Stimulated activated CD4-positive, alpha-beta T cell treated with anti-CD3 and anti-CD28 coated beads, TNF-alpha, amount 100 ng/mL, for 48 hours (primary cell): ENCODE measurements around the gene SNAPC4.

Experiments
- DNase-seq, 3 donors: peaks; one replicate each; pipeline ENCODE4 v3.0.0-alpha.2; 2020; ENCODE audit warnings: low read depth in 3 of 3

Gene SNAPC4

GRCh38 chr9:136389396-136389795 is 10.6 kb downstream of the SNAPC4 start:
- no peak for DNase-seq

GRCh38 chr9:136387217-136387616 is 12.8 kb downstream of the SNAPC4 start:
- DNase-seq = no peak

DNA sequence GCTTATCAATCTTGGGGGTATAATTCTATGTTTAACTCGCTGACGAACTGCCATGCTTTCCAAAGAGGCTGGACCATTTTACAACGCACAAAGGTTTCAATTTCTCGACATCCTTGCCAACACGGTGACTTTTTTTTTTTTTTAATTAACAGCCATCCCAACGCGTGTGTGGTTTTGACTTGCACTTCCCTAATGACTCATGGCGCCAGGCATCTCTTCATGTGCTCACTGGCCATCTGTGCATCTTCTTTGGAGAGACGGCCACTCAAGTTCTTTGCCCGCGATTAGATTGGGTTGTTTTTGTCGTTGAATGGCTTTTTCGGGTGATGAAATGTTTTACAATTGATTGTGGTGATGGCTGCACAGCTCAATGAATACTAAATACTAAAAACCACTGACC is 14.0 kb downstream of the SNAPC4 start:
- no peak for DNase-seq

DNA sequence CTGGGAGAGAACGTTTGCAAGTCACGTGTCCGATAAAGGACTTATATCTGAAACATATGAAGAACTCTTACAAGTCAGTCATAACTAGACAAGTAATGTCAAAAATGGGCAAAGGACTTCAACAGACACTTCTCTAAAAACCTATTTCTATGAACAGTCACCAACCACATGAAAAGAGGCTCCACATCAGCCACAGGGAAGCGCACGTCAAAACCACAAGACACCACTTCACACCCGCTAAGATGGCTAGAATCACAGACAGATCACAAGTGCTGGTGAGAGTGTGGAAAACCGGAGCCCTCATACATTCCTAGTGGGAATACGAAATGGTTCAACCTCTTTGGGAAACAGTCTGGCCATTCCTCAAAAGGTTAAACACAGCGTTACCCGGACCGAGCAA is 15.0 kb downstream of the SNAPC4 start:
- DNase-seq = peak in 1 of 3 donors; percentile 32

DNA sequence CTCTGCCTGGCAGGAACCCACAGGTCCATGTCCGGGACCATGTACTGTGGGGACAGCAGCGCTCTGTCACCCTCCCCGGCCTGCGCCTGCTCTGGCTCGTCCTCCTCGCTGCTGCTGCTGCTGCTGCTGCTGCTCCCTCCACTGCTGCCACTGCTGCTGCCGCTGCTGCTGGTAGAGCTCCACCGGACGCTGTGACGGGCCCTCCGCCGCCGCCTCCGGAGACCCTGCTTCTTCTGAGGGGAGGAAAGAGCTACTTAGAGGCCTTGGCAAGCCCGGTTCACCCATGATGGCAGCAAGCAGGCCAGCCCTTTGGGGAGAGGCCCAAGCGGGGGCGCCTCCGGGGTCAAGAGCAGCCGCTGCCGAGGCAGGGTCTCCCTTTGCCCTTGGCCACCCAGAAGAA is 16.5 kb downstream of the SNAPC4 start:
- DNase-seq = no peak

GRCh38 chr9:136381966-136382513 is 17.9 kb downstream of the SNAPC4 start:
- DNase-seq = no peak

DNA sequence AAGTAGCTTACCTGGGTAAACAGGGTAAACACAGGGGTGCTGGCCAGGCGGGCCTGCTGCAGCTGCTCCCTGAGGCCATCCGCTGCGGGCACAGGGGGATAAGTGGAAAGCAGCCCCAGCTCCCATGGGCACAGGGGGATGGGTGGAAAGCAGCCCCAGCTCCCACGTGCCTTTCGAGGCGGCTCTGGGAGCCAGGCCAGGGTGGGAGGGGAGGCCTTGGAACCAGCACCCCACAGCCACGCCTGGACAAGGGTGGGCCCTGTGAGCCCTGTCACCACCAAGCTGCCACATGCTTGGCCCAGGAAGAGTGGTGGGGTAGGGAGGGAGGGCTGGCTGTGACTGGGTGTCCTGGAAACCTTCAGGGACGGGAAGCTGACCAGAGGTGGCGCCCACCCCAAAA is 18.7 kb downstream of the SNAPC4 start:
- DNase-seq = no peak

DNA sequence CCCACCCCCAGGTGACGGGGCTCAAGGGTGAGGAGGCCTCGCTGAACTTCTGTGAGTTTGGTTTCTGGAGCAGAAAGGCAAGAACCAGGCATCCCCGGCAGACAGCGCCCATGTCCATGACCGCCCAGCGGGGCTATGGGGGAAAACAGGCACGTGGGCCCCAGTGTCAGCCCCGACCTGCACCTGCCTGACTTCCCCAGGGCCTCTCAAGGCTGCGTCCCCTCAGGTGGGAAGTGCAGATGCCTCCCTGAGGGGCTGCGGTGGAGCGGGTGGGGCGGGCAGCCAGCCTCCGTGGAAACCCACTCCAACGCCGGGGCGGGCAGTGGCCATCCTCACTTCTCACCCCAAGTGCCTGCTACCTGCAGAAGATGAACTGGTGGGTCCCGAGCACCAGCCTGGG is 19.6 kb downstream of the SNAPC4 start:
- no peak for DNase-seq

DNA sequence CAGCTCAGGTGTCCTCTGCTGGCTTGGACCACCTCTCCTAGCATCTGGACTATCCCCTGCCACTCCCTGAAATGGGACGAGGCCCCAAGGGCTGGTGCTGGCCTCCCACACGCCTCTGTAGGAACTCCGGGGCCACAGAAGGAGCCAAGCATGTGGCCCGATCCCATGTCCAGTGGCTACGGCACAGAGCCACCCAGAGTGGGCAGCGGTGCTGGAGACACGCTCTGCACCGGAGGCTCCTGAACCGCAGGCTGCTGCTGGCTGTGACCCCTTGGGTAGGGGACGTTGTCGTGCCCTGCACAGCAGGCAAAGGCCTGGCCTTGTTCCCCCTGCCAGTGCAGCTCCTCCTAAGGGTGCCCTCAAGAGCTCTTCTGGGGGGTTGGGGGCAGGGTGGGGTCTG is 20.1 kb downstream of the SNAPC4 start:
- DNase-seq = no peak

GRCh38 chr9:136379401-136379800 is 20.6 kb downstream of the SNAPC4 start:
- DNase-seq = no peak

- no peak for DNase-seq
These were observed 21.0 kb downstream of the SNAPC4 start for GRCh38 chr9:136379003-136379287.

DNA sequence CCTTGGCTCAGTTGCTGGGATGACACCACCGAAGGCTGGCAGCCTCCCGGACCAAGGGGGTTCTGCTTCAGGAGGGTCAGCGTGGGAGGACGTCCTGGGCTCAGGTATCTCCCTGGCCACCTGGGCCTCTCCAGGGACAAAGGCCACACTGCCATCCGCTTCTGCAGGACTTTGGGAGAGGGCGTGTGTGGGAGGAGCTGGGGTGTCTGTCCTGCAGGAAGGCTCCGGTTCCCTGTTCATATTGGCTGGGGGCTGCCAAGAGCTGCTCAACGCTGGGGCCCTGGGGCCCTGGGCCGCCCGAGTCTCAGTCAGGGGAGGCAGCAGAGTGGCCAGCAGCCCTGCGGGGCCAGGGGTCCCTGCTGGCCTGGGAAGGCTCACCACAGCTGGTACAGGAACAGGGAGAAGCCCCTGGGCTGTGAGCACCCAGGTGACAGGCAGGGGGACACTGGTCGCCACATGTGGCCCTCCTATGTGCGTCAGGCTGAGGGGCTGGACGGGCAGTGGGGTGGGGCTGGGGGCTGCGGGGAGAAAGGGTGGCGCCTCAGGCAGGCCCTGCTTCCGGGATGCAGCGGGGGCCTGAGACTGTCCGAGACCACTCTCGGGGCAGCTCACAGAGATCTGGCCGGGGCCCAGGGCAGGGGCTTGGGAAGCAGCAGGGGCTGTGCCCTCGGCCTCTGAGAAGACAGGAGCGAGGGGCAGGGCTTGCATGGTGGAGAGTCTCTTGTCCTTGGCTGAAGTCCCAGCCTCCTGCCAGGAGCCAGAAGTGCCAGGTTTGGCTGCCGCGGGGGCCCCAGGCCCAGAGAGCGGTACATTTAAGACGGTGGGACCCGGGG is 21.6 kb downstream of the SNAPC4 start:
- DNase-seq = no peak

DNA sequence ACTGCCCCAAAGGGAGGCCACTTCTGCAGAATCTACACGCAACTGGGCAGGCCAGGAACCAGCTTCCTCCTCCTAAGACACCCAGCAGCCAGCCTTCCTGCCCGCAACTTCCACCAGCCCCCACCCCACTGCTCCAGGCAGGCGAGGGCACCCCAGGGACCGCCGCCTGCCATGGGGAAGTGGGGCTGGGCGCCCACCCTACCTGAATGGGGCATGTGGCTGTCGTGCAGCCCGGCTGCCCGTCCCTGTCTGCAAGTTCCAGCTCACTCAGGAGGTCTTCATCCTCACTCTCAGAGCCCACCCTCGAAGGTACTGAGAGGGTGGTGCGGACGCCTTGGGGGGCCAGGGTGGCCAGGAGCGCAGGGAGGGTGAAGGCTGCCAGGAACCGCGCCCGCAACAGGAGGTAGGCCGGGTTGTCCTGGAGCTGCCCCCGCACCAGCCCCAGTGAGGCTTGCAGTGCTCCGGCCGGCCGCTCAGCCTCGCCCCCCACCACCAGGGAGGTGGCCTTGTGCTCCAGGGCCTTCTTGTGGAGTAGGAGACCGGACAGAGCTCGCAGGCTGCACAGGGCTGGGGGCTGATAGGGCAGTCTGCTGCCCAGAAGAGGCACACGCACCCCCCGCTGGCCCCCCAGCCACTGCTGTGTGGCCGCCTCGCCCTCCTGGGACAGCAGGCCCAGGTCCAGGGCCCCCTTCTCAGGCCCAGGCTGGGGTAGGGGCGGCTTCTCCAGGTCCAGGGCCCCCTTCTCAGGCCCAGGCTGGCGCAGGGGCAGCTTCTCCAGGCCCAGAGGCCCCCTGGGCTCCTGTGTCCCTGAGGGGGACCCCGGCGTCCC is 22.4 kb downstream of the SNAPC4 start:
- DNase-seq = no peak

DNA sequence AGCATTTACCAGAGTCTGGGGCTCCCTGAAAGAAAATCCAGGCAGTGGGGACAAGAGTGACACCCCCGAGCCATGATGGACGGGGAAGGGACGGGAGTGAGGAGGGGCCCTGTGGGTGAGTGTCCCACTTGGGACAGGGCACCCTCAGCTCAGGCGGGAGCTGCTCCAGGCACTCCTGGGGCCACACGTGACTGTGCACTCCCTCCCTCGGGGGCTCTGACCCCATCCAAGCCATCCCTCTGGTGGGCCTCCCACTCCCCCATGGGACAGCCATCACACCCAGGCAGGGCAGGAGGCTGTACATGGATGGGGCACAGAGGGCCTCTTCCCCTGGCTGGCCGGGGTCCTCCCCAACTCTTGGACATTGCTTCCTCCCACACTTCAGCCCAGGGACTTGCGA is 23.5 kb downstream of the SNAPC4 start:
- DNase-seq = no peak

GRCh38 chr9:136375096-136375495 is 24.9 kb downstream of the SNAPC4 start:
- DNase-seq = no peak

GRCh38 chr9:136374183-136374575 is 25.8 kb downstream of the SNAPC4 start:
- no peak for DNase-seq

GRCh38 chr9:136373300-136374182 is 26.4 kb downstream of the SNAPC4 start, which contains the start of gene CARD9:
Gene CARD9, minus strand, starts transcription at chr9:136373669. Its CDS starts 1,591 bp downstream, at chr9:136372078.
- DNase-seq = no peak

DNA sequence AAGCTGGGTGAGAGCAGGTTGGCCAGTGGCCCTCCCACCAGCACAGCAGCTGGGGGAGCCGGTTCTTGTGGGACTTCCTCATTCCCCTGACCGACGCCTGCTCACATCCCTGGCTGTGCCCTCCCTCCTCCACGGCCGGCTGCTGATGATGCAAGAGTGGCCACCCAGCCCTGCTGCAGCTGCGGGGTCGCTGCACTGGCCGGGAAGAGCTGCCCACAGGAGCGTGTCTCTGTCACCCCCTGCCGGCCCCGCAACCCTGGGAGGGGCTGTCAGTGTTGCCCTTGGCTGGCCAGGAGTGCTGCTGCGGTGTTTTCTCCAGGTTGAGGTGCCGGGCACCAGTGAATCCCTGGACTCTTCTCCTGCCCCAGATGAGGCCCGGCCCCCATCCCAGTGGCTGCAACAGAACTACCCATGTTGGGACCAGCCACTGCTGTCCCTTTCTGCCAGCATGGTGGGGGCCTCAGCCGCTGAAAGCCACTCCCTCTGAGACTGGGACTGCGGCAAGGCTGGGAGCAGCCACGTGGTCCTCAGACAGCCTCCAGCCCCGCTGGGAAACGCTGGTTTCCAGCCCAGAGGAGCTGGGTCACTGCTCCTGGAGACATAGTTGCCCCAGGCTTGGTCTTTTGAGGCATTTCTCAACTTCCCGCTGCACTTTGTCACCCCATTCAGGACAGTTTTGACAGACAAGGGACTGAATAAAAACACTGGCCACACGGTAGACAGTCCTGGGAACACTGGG is 27.2 kb downstream of the SNAPC4 start:
- DNase-seq = no peak

- no peak for DNase-seq
These were observed 28.0 kb downstream of the SNAPC4 start for GRCh38 chr9:136372006-136372405.

DNA sequence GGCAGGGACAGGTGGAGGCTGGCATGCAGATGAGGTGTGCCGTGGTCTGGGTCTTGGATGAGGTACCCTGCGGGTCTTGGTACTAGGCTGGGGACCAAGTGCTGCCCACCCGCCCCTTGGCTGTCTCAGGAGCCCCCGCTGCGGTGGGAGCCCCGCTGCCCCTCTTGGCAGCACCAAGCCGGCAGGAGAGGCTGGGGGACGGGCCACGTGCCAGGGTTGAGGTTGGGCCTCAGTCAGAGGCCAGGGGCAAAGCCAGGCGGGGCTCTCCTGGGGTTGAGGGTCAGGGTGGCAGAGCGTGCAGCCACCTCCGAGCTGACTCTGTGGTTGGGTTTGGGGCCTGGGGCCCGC is 28.5 kb downstream of the SNAPC4 start:
- DNase-seq = no peak
